Panc1 (cell line): ENCODE measurements around the gene POLR2F.

Experiments used
- CTCF ChIP-seq: fragments of 450-650 bp; IDR thresholded peaks from 2 replicates; pipeline ENCODE4 v1.5.1; 2017; ENCODE audit warnings: mild to moderate bottlenecking
- POLR2AphosphoS5 ChIP-seq: IDR thresholded peaks from 2 replicates; pipeline ENCODE4 v1.6.1; 2012; ENCODE audit warnings: mild to moderate bottlenecking, low read depth, low read length, moderate library complexity

- TF ChIP-seq POLR2AphosphoS5 (no peak), CTCF (no peak)
These were observed 53.4 kb downstream of the POLR2F start for GRCh38 chr22:38006906-38007305.
